Osteocyte (in vitro differentiated cells): ENCODE measurements around the gene AACS. TPM values are rescaled to one million over a fixed set of nuclear protein-coding genes. Genes with fewer than 3 reads are reported as not detected.

Experiments used
- DNase-seq: peaks from one replicate; pipeline ENCODE4 v3.0.0; 2021; ENCODE audit warnings: mixed read lengths; ENCODE audit not compliant: unreplicated experiment; ENCODE audit errors: extremely low spot score
- H3K27ac Mint-ChIP-seq: one replicate; pipeline ENCODE4 v1.8.0; 2021; ENCODE audit warnings: mild to moderate bottlenecking, mixed read lengths; ENCODE audit not compliant: unreplicated experiment
- H3K27me3 Mint-ChIP-seq: one replicate; pipeline ENCODE4 v1.8.0; 2021; ENCODE audit warnings: mixed read lengths; ENCODE audit not compliant: unreplicated experiment
- H3K36me3 Mint-ChIP-seq: one replicate; pipeline ENCODE4 v1.8.0; 2021; ENCODE audit warnings: mixed read lengths; ENCODE audit not compliant: unreplicated experiment
- H3K4me1 Mint-ChIP-seq: one replicate; pipeline ENCODE4 v1.8.0; 2021; ENCODE audit warnings: mixed read lengths; ENCODE audit not compliant: unreplicated experiment
- H3K4me3 Mint-ChIP-seq: one replicate; pipeline ENCODE4 v1.8.0; 2021; ENCODE audit warnings: mild to moderate bottlenecking, moderate library complexity, mixed read lengths; ENCODE audit not compliant: unreplicated experiment
- H3K9me3 Mint-ChIP-seq: one replicate; pipeline ENCODE4 v1.8.0; 2021; ENCODE audit warnings: mixed read lengths; ENCODE audit not compliant: unreplicated experiment
- CTCF ChIP-seq: fragments of 200-600 bp; sonication (generic); IDR thresholded peaks from 2 replicates; pipeline ENCODE4 v1.5.0; 2021; ENCODE audit warnings: antibody characterized with exemption, mild to moderate bottlenecking, moderate library complexity
- total RNA-seq: library from RNA; stranded (reverse); gene quantifications from 2 replicates; pipeline ENCODE4 v1.2.1, GENCODE V29; 2021

The AACS gene
- total RNA-seq, 1 donor from 2014 or later: 22.0 TPM

GRCh38 chr12:125148316-125148715 is 83.1 kb downstream of the AACS start:
- Mint-ChIP-seq H3K4me3 (no peak overlapping the region), H3K27ac (no peak overlapping the region), H3K27me3 (peaks cover 3% of the 10 kb centered on the region), H3K4me1 (no peaks in the 10 kb centered on the region), H3K9me3 (no peaks in the 10 kb centered on the region), H3K36me3 (no peaks in the 10 kb centered on the region)
- DNase-seq: no peak
- TF ChIP-seq CTCF: no peak

GRCh38 chr12:125149160-125150108 is 84.2 kb downstream of the AACS start:
- Mint-ChIP-seq H3K4me1 (no peaks in the 10 kb centered on the region), H3K27me3 (peaks cover 9% of the 10 kb centered on the region), H3K9me3 (no peaks in the 10 kb centered on the region), H3K36me3 (no peaks in the 10 kb centered on the region), H3K27ac (no peak overlapping the region), H3K4me3 (no peak overlapping the region)
- no peak for DNase-seq
- TF ChIP-seq CTCF: no peak

- no peak overlapping the region for H3K4me3 Mint-ChIP-seq
- no peaks in the 10 kb centered on the region for H3K36me3 Mint-ChIP-seq
- H3K4me1 Mint-ChIP-seq: no peaks in the 10 kb centered on the region
- H3K9me3 Mint-ChIP-seq: no peaks in the 10 kb centered on the region
- DNase-seq: no peak
- TF ChIP-seq CTCF: no peak
- peaks cover 21% of the 10 kb centered on the region for H3K27me3 Mint-ChIP-seq
- H3K27ac Mint-ChIP-seq: no peak overlapping the region
Measured at GRCh38 chr12:125151284-125151683, 86.0 kb downstream of the AACS start.

GRCh38 chr12:125152463-125152862 is 87.2 kb downstream of the AACS start:
- no peaks in the 10 kb centered on the region for H3K9me3 Mint-ChIP-seq
- no peak for DNase-seq
- no peaks in the 10 kb centered on the region for H3K4me1 Mint-ChIP-seq
- H3K4me3 Mint-ChIP-seq: no peak overlapping the region
- no peak overlapping the region for H3K27ac Mint-ChIP-seq
- H3K27me3 Mint-ChIP-seq: peaks cover 21% of the 10 kb centered on the region
- no peak for TF ChIP-seq CTCF
- no peaks in the 10 kb centered on the region for H3K36me3 Mint-ChIP-seq

- DNase-seq: no peak
- no peaks in the 10 kb centered on the region for H3K9me3 Mint-ChIP-seq
- H3K4me3 Mint-ChIP-seq: no peak overlapping the region
- no peak for TF ChIP-seq CTCF
- H3K27me3 Mint-ChIP-seq: peaks cover 21% of the 10 kb centered on the region
- H3K36me3 Mint-ChIP-seq: no peaks in the 10 kb centered on the region
- no peaks in the 10 kb centered on the region for H3K4me1 Mint-ChIP-seq
- H3K27ac Mint-ChIP-seq: no peak overlapping the region
Measured at GRCh38 chr12:125155366-125155765, 90.1 kb downstream of the AACS start.
